Lower leg skin (tissue), 4 donors: Measurements from ENCODE around the gene RBFOX2. TPM values are rescaled to one million over a fixed set of nuclear protein-coding genes. Genes with fewer than 3 reads are reported as not detected.

Source experiments
- DNase-seq, 2 donors: peaks; one replicate each; pipeline ENCODE4 v3.0.0-alpha.2; 2019; ENCODE audit warnings: low spot score in 2 of 2
- H3K4me3 ChIP-seq: fragments of 200-600 bp; sonication (generic); 2 replicates; pipeline ENCODE4 v1.5.1; 2017; ENCODE audit warnings: mild to moderate bottlenecking, low read depth; ENCODE audit not compliant: poor library complexity, severe bottlenecking
- CTCF ChIP-seq, 3 donors: fragments of 450-650 bp; IDR thresholded peaks; one replicate each; pipeline ENCODE4 v1.5.1; 2016; ENCODE audit warnings: antibody characterized with exemption in 3 of 3, mild to moderate bottlenecking in 3 of 3, moderate library complexity in 2 of 3
- POLR2A ChIP-seq, 2 donors: fragments of 450-650 bp; IDR thresholded peaks; one replicate each; pipeline ENCODE4 v1.6.1; 2016 to 2017; ENCODE audit warnings: antibody characterized with exemption in 2 of 2, mild to moderate bottlenecking in 1 of 2, moderate library complexity in 1 of 2
- WGBS, 2 donors: methylation state at CpG; one replicate each; pipeline ENCODE4 v1.1.5; 2018; 5-methylcytosine and 5-hydroxymethylcytosine counted together
- intact Hi-C: fragments of 100-400 bp; cut with DNase I; formaldehyde crosslinking; loops from one replicate; pipeline ENCODE4 v1.15.0; 2023; ENCODE audit warnings: low total_unique reads
- total RNA-seq, 4 donors: library from RNA; depleted of rRNA; stranded (reverse); fragments of >200 nt; gene quantifications; one replicate each; pipeline ENCODE4 v1.1.0, GENCODE V29; 2016

Gene RBFOX2
- total RNA-seq, 4 donors from 2014 or later, result 40.9 to 56.5 (median 51.1) TPM

GRCh38 chr22:35784633-35785032, 244.0 kb downstream of the RBFOX2 start:
- intact Hi-C loops, result no loop called here
- no peak overlapping the region for H3K4me3 ChIP-seq
- WGBS, 2 donors, result 95 to 97% methylated on average over 21 of the region's 21 CpGs
- TF ChIP-seq POLR2A (IDR thresholded peaks at IDR 0.05), result no peak
- no peak for DNase-seq

GRCh38 chr22:35783943-35784614, 244.5 kb downstream of the RBFOX2 start:
- intact Hi-C loops, result no loop called here
- DNase-seq, result no peak
- 47 to 77% methylated on average over 11 of the region's 11 CpGs for WGBS, 2 donors
- TF ChIP-seq CTCF (IDR thresholded peaks at IDR 0.05), result no peak
- TF ChIP-seq POLR2A (IDR thresholded peaks at IDR 0.05), result no peak
- no peak overlapping the region for H3K4me3 ChIP-seq

- 86% methylated on average over 5 of the region's 5 CpGs for whole genome bisulfite sequencing, 2 donors
- intact Hi-C loops, result no loop called here
- DNase-seq, result no peak
- TF ChIP-seq CTCF (IDR thresholded peaks at IDR 0.05) (no peak), POLR2A (IDR thresholded peaks at IDR 0.05) (no peak)
- H3K4me3 ChIP-seq, result no peak overlapping the region
Observed at GRCh38 chr22:35782504-35782903, 246.1 kb downstream of the RBFOX2 start.

- 81 to 85% methylated on average over 3 of the region's 3 CpGs for WGBS, 2 donors
- TF ChIP-seq POLR2A (IDR thresholded peaks at IDR 0.05) (no peak), CTCF (IDR thresholded peaks at IDR 0.05) (no peak)
- intact Hi-C loops, result no loop called here
- no peak for DNase-seq
- H3K4me3 ChIP-seq, result no peak overlapping the region
Observed at GRCh38 chr22:35781898-35782297, 246.7 kb downstream of the RBFOX2 start.

- intact Hi-C loops, result no loop called here
- 81 to 88% methylated on average over 4 of the region's 4 CpGs for WGBS, 2 donors
- DNase-seq, result no peak
- H3K4me3 ChIP-seq, result no peak overlapping the region
- no peak for TF ChIP-seq CTCF (IDR thresholded peaks at IDR 0.05)
- TF ChIP-seq POLR2A (IDR thresholded peaks at IDR 0.05), result no peak
Observed at GRCh38 chr22:35777335-35777975, 251.2 kb downstream of the RBFOX2 start.

GRCh38 chr22:35775339-35775738, 253.3 kb downstream of the RBFOX2 start:
- no peak overlapping the region for H3K4me3 ChIP-seq
- intact Hi-C loops, result no loop called here
- TF ChIP-seq POLR2A (IDR thresholded peaks at IDR 0.05) (no peak), CTCF (IDR thresholded peaks at IDR 0.05) (no peak)
- no peak for DNase-seq
- WGBS, 2 donors, result 86 to 89% methylated on average over 2 of the region's 2 CpGs
